ENCODE measurements around the gene DMAC2L.
"Not testable (repeated sequence)": the region's sequence is repeated elsewhere in the genome, so short reads cannot be mapped to it uniquely, and the experiment has no call there.

Gene DMAC2L

GRCh38 chr14:50357124-50357523 is 45.0 kb downstream of the DMAC2L start:
- DNase-seq = no peak

DNA sequence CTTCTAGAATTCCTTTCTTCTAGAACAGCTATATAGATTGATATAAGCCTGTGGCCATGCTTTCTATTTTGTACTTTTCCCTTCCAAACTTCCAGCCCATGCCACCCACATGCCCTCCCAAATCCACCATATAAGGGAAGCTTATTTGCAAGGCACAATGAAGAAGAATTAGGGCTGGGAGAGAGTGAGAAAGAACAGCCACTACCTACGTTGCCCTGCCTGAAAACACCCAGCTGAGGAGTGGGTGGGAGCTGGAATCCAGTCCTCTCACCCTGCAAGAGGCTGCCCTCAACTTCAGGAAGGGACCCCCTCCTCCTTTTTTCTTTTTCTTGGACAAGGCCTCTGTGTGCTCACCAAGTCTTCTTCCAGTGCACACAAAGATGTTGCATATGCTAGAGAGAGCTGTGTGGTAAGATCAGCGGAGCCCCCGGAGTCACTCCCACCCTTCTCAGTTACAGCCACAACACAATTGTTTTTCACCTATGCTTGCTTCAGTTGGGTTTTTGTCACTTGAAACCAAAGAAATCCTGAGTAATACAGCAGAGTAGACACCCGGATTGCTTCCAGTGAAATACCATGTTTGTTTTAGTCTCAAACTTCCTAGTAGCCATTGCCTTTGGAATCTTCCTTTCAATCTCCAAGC is 45.8 kb downstream of the DMAC2L start:
- no peak for DNase-seq

DNA sequence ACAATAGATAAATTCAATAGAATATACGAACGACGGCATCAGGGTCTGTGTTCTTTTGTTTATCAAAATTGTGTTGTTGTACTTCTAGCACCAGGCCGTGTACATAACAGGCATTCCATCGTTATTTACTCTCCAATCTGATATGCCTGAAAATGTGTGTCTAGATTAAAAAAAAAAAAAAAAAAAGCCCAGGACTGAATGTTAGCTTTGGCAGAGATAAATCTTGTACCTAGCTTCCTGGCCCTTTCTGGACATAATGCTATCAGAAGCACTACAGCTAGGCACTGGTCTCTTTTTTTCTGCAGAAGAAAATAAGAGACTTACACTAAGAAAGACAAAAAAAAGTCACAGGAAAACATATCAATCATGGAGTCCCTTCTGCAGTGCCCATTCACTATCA is 47.5 kb downstream of the DMAC2L start:
- DNase-seq = no peak

GRCh38 chr14:50360093-50360492 is 48.0 kb downstream of the DMAC2L start:
- DNase-seq = no peak

- DNase-seq = no peak
Measured at GRCh38 chr14:50360851-50361250, 48.7 kb downstream of the DMAC2L start.

GRCh38 chr14:50361473-50362403 is 49.6 kb downstream of the DMAC2L start:
- DNase-seq = not testable (repeated sequence)

DNA sequence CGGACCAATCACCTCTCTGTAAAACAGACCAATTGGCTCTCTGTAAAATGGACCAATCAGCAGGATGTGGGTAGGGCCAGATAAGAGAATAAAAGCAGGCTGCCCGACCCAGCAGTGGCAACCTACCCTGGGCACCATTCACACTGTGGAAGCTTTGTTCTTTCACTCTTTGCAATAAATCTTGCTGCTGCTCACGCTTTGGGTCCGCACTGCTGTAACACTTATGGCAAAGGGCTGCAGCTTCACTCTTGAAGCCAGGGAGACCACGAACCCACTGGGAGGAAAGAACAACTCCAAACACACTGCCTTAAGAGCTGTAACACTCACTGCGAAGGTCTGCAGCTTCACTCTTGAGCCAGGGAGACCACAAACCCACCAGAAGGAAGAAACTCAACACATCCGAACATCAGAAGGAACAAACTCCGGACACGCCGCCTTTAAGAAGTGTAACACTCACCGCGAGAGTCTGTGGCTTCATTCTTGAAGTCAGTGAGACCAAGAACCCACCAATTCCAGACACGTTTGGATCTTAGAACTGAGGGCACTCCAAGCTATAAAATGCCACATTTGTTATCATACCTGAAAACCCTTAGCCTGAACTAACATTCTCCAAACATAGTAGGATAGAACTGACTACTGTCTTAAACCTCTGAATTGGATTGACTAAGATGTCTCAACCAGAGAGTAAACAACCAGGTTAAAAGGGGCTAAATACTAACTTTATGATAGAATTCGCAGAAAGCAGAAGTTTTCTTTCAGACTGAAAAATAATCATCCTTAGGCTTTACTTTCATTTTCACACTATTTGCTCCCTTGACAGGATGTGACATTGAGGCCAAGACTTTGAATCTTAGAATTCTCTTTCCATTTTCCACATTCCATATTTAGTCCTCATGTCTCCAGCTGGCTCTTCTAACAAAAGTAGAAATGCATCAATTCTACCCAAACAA is 50.9 kb downstream of the DMAC2L start:
- DNase-seq = no peak

GRCh38 chr14:50363714-50364111 is 51.6 kb downstream of the DMAC2L start:
- DNase-seq = no peak

DNA sequence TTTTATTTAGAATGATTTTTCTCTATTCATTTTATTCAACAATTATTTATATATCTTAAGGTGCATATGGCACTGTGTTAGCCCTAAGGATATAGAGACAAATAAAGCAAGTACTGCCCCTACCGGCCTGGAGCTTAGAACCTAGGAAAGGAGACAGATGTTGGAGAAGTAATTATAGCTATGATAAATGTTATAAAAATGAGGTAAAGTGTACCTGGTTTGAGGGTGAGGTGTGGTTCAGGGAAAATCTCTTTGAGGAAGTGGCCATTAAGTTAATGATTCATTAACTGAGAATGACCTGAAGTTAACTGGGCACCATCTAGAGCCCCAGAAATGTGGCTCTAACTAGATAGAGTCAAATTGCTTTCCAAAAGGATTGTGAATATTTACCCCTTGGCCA is 52.7 kb downstream of the DMAC2L start:
- no peak for DNase-seq

DNA sequence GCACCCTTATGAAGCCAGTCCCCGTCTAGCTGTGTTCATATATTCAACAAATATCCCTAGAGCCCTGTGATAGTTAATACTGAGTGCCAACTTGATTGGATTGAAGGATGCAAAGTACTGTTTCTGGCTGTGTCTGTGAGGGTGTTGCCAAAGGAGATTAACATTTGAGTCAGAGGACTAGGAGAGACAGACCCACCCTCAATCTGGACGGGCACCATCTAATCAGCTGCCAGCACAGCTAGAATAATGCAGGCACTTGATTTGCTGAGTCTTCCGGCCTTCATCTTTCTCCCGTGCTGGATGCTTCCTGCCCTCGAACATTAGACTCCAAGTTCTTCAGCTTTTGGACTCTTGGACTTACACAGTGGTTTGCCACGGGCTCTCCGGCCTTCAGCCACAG is 53.4 kb downstream of the DMAC2L start:
- not testable (repeated sequence) for DNase-seq

DNA sequence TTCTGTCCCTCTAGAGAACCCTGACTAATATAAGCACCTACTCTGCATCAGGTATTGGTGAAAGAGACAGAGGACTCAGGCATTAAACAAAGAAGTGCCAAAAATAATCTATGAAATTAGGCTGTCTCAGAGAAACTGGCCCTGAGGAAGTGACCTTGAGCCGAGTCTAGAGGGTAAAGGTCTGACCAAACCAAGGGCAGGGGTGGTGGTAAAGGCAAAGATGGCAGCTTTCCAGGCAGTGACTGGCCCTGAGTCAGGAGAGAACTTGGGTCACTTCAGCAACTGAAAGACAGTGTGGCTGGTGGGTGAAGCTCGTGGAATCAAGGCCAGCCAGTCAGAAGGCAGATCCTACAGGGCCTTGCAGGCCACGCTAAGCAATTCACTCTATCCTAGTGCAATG is 54.0 kb downstream of the DMAC2L start:
- DNase-seq = no peak

DNA sequence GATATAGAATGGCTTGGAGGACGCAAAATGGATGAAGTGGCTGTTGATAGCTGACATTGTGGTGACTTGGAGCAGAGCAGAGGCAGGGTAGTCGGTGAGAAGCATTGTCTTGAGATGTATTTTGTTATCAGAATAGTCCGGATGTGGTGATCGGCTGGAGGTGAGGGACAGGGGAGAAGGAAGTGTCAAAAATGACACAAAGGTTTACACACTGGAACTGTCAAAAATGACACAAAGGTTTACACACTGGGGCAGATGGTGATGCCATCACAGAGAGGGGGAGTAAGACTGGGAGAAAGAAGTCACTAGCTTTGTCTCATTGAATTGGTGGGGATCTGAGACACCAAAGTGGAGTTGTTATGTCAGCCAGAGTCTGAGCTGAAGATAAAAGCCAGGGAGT is 54.5 kb downstream of the DMAC2L start:
- no peak for DNase-seq

GRCh38 chr14:50371546-50371945 is 59.4 kb downstream of the DMAC2L start:
- DNase-seq = no peak

DNA sequence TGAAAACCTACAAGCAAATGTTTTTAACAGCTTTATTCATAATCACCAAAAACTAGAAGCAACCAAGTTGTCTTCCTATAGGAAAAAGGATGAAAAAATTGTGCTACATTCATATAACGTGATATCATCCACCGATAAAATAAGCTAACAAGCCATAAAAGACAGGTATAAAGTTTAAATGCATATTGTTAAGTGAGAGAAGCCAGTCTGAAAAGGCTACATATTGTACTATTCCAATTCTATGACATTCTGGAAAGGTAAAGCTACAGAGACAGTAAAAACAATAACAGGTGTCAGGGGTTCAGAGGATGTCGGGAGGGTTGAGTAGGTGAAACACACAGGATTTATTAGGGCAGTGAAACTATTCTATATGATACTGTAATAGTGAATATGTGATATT is 61.8 kb downstream of the DMAC2L start:
- no peak for DNase-seq

GRCh38 chr14:50375760-50376159 is 63.6 kb downstream of the DMAC2L start:
- DNase-seq = no peak
